Muscle layer of duodenum (tissue), 2 donors: ENCODE data around the gene SLC5A12.

ENCODE experiments used
- H3K27ac ChIP-seq: one replicate; pipeline ENCODE4 v1.7.0; 2013; ENCODE audit warnings: mild to moderate bottlenecking, low read length
- H3K27me3 ChIP-seq: one replicate; pipeline ENCODE4 v1.7.0; 2013; ENCODE audit warnings: low read depth, mild to moderate bottlenecking, control low read depth, low read length
- H3K36me3 ChIP-seq, 2 donors: one replicate each; pipeline ENCODE4 v1.7.0; 2013; ENCODE audit warnings: low read length in 2 of 2, control low read depth in 1 of 2, mild to moderate bottlenecking in 1 of 2; ENCODE audit not compliant: insufficient read depth in 2 of 2, control insufficient read depth in 1 of 2
- H3K4me1 ChIP-seq, 2 donors: one replicate each; pipeline ENCODE4 v1.7.0; 2013; ENCODE audit warnings: low read length in 2 of 2, mild to moderate bottlenecking in 2 of 2, control low read depth in 1 of 2, moderate library complexity in 1 of 2; ENCODE audit not compliant: insufficient read depth in 2 of 2, control insufficient read depth in 1 of 2
- H3K4me3 ChIP-seq, 2 donors: one replicate each; pipeline ENCODE4 v1.7.0; 2013; ENCODE audit warnings: low read length in 2 of 2, low read depth in 1 of 2, mild to moderate bottlenecking in 1 of 2
- H3K9me3 ChIP-seq, 2 donors: one replicate each; pipeline ENCODE4 v1.7.0; 2013; ENCODE audit warnings: low read length in 2 of 2, control low read depth in 1 of 2, mild to moderate bottlenecking in 1 of 2; ENCODE audit not compliant: control insufficient read depth in 1 of 2
- donor health status: healthy.

The SLC5A12 gene

GRCh38 chr11:26719289-26719973 is 2.4 kb downstream of the SLC5A12 start:
- Histone ChIP-seq H3K27ac (no peak overlapping the region), H3K4me1 (no peaks in the 10 kb centered on the region), H3K9me3 (no peaks in the 10 kb centered on the region), H3K4me3 (no peak overlapping the region), H3K36me3 (no peaks in the 10 kb centered on the region), H3K27me3 (no peaks in the 10 kb centered on the region)

- no peaks in the 10 kb centered on the region for H3K36me3 ChIP-seq
- H3K4me3 ChIP-seq = no peak overlapping the region
- no peaks in the 10 kb centered on the region for H3K9me3 ChIP-seq
- no peaks in the 10 kb centered on the region for H3K27me3 ChIP-seq
- no peaks in the 10 kb centered on the region for H3K4me1 ChIP-seq
- no peak overlapping the region for H3K27ac ChIP-seq
Observed at GRCh38 chr11:26717771-26718170, 4.1 kb downstream of the SLC5A12 start.

- Histone ChIP-seq H3K36me3 (no peaks in the 10 kb centered on the region), H3K4me3 (no peak overlapping the region), H3K4me1 (no peaks in the 10 kb centered on the region), H3K9me3 (no peaks in the 10 kb centered on the region), H3K27ac (no peak overlapping the region), H3K27me3 (no peaks in the 10 kb centered on the region)
Observed at GRCh38 chr11:26715133-26715532, 6.7 kb downstream of the SLC5A12 start.

GRCh38 chr11:26712497-26712896 is 9.4 kb downstream of the SLC5A12 start:
- no peaks in the 10 kb centered on the region for H3K36me3 ChIP-seq
- H3K4me1 ChIP-seq = no peaks in the 10 kb centered on the region
- H3K4me3 ChIP-seq = no peak overlapping the region
- H3K27me3 ChIP-seq = no peaks in the 10 kb centered on the region
- H3K9me3 ChIP-seq = no peaks in the 10 kb centered on the region
- no peak overlapping the region for H3K27ac ChIP-seq

- H3K9me3 ChIP-seq = no peaks in the 10 kb centered on the region
- H3K4me1 ChIP-seq = no peaks in the 10 kb centered on the region
- no peak overlapping the region for H3K27ac ChIP-seq
- no peak overlapping the region for H3K4me3 ChIP-seq
- H3K27me3 ChIP-seq = no peaks in the 10 kb centered on the region
- H3K36me3 ChIP-seq = no peaks in the 10 kb centered on the region
Observed at GRCh38 chr11:26710489-26710888, 11.4 kb downstream of the SLC5A12 start.

- Histone ChIP-seq H3K9me3 (no peaks in the 10 kb centered on the region), H3K36me3 (no peaks in the 10 kb centered on the region), H3K4me3 (no peak overlapping the region), H3K27ac (peak overlapping the region; percentile 35), H3K4me1 (no peaks in the 10 kb centered on the region), H3K27me3 (no peaks in the 10 kb centered on the region)
Observed at GRCh38 chr11:26708736-26709456, 13.0 kb downstream of the SLC5A12 start.

- no peaks in the 10 kb centered on the region for H3K36me3 ChIP-seq
- H3K4me1 ChIP-seq = peaks cover 0 to 10% of the 10 kb centered on the region in 2 donors
- H3K27me3 ChIP-seq = no peaks in the 10 kb centered on the region
- no peak overlapping the region for H3K27ac ChIP-seq
- no peak overlapping the region for H3K4me3 ChIP-seq
- H3K9me3 ChIP-seq = no peaks in the 10 kb centered on the region
Observed at GRCh38 chr11:26706181-26706580, 15.7 kb downstream of the SLC5A12 start.

GRCh38 chr11:26704249-26704648 is 17.6 kb downstream of the SLC5A12 start:
- Histone ChIP-seq H3K4me1 (peaks cover 0 to 10% of the 10 kb centered on the region in 2 donors), H3K27me3 (no peaks in the 10 kb centered on the region), H3K27ac (no peak overlapping the region), H3K36me3 (no peaks in the 10 kb centered on the region), H3K4me3 (no peak overlapping the region), H3K9me3 (no peaks in the 10 kb centered on the region)

- Histone ChIP-seq H3K36me3 (no peaks in the 10 kb centered on the region), H3K4me3 (no peak overlapping the region), H3K9me3 (no peaks in the 10 kb centered on the region), H3K27ac (no peak overlapping the region), H3K27me3 (no peaks in the 10 kb centered on the region), H3K4me1 (peaks cover 0 to 10% of the 10 kb centered on the region in 2 donors)
Observed at GRCh38 chr11:26703411-26704191, 18.3 kb downstream of the SLC5A12 start.

- no peaks in the 10 kb centered on the region for H3K27me3 ChIP-seq
- H3K4me3 ChIP-seq = no peak overlapping the region
- no peaks in the 10 kb centered on the region for H3K9me3 ChIP-seq
- no peaks in the 10 kb centered on the region for H3K36me3 ChIP-seq
- peaks cover 0 to 10% of the 10 kb centered on the region in 2 donors for H3K4me1 ChIP-seq
- H3K27ac ChIP-seq = no peak overlapping the region
Observed at GRCh38 chr11:26702406-26702805, 19.5 kb downstream of the SLC5A12 start.

- no peaks in the 10 kb centered on the region for H3K9me3 ChIP-seq
- no peaks in the 10 kb centered on the region for H3K27me3 ChIP-seq
- no peak overlapping the region for H3K27ac ChIP-seq
- H3K36me3 ChIP-seq = no peaks in the 10 kb centered on the region
- H3K4me3 ChIP-seq = no peak overlapping the region
- H3K4me1 ChIP-seq = peaks cover 0 to 10% of the 10 kb centered on the region in 2 donors
Observed at GRCh38 chr11:26700574-26701235, 21.2 kb downstream of the SLC5A12 start.
